SK-N-SH (cell line): ENCODE measurements around the gene GEN1. TPM values are rescaled to one million over a fixed set of nuclear protein-coding genes. Genes with fewer than 3 reads are reported as not detected.
A peak's percentile ranks its signal among the peaks of the same experiment; 100 is the strongest.

Experiments used
- CTCF ChIA-PET: fragments of 300-600, 350-600 bp; formaldehyde crosslinking; extraction: SDS; loops from one replicate; lab custom pipeline; 2021; lab: Yijun Ruan, JAX
- POLR2A ChIA-PET: fragments of 350-600 bp; sonication (Branson Sonifier 250); formaldehyde crosslinking; extraction: SDS; loops from one replicate; lab custom pipeline; 2020; ENCODE audit warnings: antibody characterized with exemption, inconsistent platforms; lab: Yijun Ruan, JAX
- DNase-seq: peaks from one replicate; pipeline ENCODE4 v3.0.0; 2012
- H2AFZ ChIP-seq: fragments of 200-600 bp; sonication (generic); 2 replicates; pipeline ENCODE4 v1.8.1; 2016; ENCODE audit warnings: antibody characterized with exemption, mild to moderate bottlenecking, low read depth
- H3F3A ChIP-seq: fragments of 200-600 bp; sonication (generic); replicated peaks from 2 replicates; pipeline ENCODE3; 2016; ENCODE audit warnings: antibody characterized with exemption, mild to moderate bottlenecking; ENCODE audit not compliant: insufficient read depth
- H3K27ac ChIP-seq, 2 experiments: fragments of 200-500 bp in 1 of 2; fragments of 200-600 bp in 1 of 2; sonication (Bioruptor generic) in 1 of 2; sonication (generic), shearing (Covaris generic) in 1 of 2; 2 replicates each; pipeline versions ENCODE4 v1.5.1 to v1.6.1; 2014 to 2016; ENCODE audit warnings: low read depth in 2 of 2, inconsistent platforms in 1 of 2, low read length in 1 of 2, mild to moderate bottlenecking in 1 of 2, mixed read lengths in 1 of 2
- H3K27me3 ChIP-seq: fragments of 200-600 bp; sonication (generic), shearing (Covaris generic); 2 replicates; pipeline ENCODE4 v1.6.1; 2016; ENCODE audit warnings: mixed run types; ENCODE audit not compliant: insufficient read depth
- H3K36me3 ChIP-seq, 2 experiments: fragments of 200-500 bp in 1 of 2; fragments of 200-600 bp in 1 of 2; sonication (Bioruptor generic) in 1 of 2; sonication (generic) in 1 of 2; replicated peaks in 1 of 2; 2 replicates each; pipeline versions ENCODE3 to v1.5.1; 2014 to 2016; ENCODE audit warnings: low read length in 1 of 2, mild to moderate bottlenecking in 1 of 2; ENCODE audit not compliant: insufficient read depth in 2 of 2, control insufficient read depth in 1 of 2
- H3K4me1 ChIP-seq, 2 experiments: fragments of 200-500 bp in 1 of 2; fragments of 200-600 bp in 1 of 2; sonication (Bioruptor generic) in 1 of 2; sonication (generic), shearing (Covaris generic) in 1 of 2; 2 replicates each; pipeline versions ENCODE4 v1.5.1 to v1.6.1; 2014 to 2016; ENCODE audit warnings: low read depth in 1 of 2, low read length in 1 of 2, mixed run types in 1 of 2; ENCODE audit not compliant: insufficient read depth in 2 of 2, control insufficient read depth in 1 of 2
- H3K4me2 ChIP-seq: fragments of 200-600 bp; sonication (generic), shearing (Covaris generic); 2 replicates; pipeline ENCODE4 v1.6.1; 2017; ENCODE audit warnings: mixed run types
- H3K4me3 ChIP-seq, 2 experiments: fragments of 200-500 bp in 1 of 2; fragments of 200-600 bp in 1 of 2; sonication (Bioruptor generic) in 1 of 2; sonication (generic), shearing (Covaris generic) in 1 of 2; 2 replicates each; pipeline versions ENCODE4 v1.5.1 to v1.8.1; 2014 to 2016; ENCODE audit warnings: low read depth in 2 of 2, inconsistent platforms in 1 of 2, low read length in 1 of 2, mild to moderate bottlenecking in 1 of 2, mixed read lengths in 1 of 2, moderate library complexity in 1 of 2
- H3K79me2 ChIP-seq: fragments of 200-600 bp; sonication (generic); 2 replicates; pipeline ENCODE4 v1.8.1; 2017; ENCODE audit warnings: mild to moderate bottlenecking; ENCODE audit not compliant: insufficient read depth
- H3K9ac ChIP-seq: fragments of 200-600 bp; sonication (generic); 2 replicates; pipeline ENCODE4 v1.6.1; 2017; ENCODE audit warnings: mixed run types
- H3K9me2 ChIP-seq: fragments of 200-600 bp; sonication (generic); 2 replicates; pipeline ENCODE4 v1.6.1; 2017; ENCODE audit warnings: mixed run types
- H3K9me3 ChIP-seq: fragments of 200-600 bp; sonication (generic); 2 replicates; pipeline ENCODE4 v1.6.1; 2017; ENCODE audit warnings: mixed run types, mild to moderate bottlenecking, moderate library complexity
- H4K20me1 ChIP-seq: fragments of 200-600 bp; sonication (generic); 2 replicates; pipeline ENCODE4 v1.6.1; 2017; ENCODE audit warnings: mild to moderate bottlenecking, mixed run types; ENCODE audit not compliant: insufficient read depth
- CTCF ChIP-seq: fragments of 200-600 bp; sonication (generic); IDR thresholded peaks from 2 replicates; pipeline ENCODE4 v1.6.1; 2017; ENCODE audit warnings: antibody characterized with exemption, mild to moderate bottlenecking, moderate library complexity
- ELF1 ChIP-seq: IDR thresholded peaks from 2 replicates; pipeline ENCODE4 v1.4.0; 2012
- FOXJ3 ChIP-seq: sonication (generic); formaldehyde crosslinking; IDR thresholded peaks from 2 replicates; pipeline ENCODE4 v1.5.1; 2020; ENCODE audit warnings: mild to moderate bottlenecking, missing genetic modification reagents
- FOXM1 ChIP-seq: IDR thresholded peaks from 2 replicates; pipeline ENCODE4 v1.4.0; 2012; ENCODE audit warnings: low read depth, mild to moderate bottlenecking
- POLR2AphosphoS5 ChIP-seq: IDR thresholded peaks from 2 replicates; pipeline ENCODE4 v1.6.1; 2012; ENCODE audit warnings: low read depth, low read length
- RAD21 ChIP-seq: IDR thresholded peaks from 2 replicates; pipeline ENCODE4 v1.6.1; 2012; ENCODE audit warnings: mild to moderate bottlenecking, low read length
- RXRA ChIP-seq: IDR thresholded peaks from 2 replicates; pipeline ENCODE4 v1.4.0; 2012; ENCODE audit warnings: low read depth, mild to moderate bottlenecking, borderline replicate concordance
- SMC3 ChIP-seq: IDR thresholded peaks from 2 replicates; pipeline ENCODE4 v1.6.1; 2012; ENCODE audit warnings: low read depth, low read length, improper control_type of control experiment
- TAF1 ChIP-seq: IDR thresholded peaks from 2 replicates; pipeline ENCODE4 v1.6.1; 2012; ENCODE audit warnings: low read depth, mild to moderate bottlenecking, low read length, moderate library complexity, borderline replicate concordance
- TEAD4 ChIP-seq: IDR thresholded peaks from 2 replicates; pipeline ENCODE4 v1.4.0; 2012; ENCODE audit warnings: mild to moderate bottlenecking, borderline replicate concordance; ENCODE audit not compliant: insufficient read depth
- YY1 ChIP-seq: IDR thresholded peaks from 2 replicates; pipeline ENCODE4 v1.4.0; 2012; ENCODE audit warnings: low read depth, mild to moderate bottlenecking
- ZBTB33 ChIP-seq: IDR thresholded peaks from 2 replicates; pipeline ENCODE4 v1.4.0; 2012; ENCODE audit warnings: low read depth, borderline replicate concordance
- WGBS: methylation state at CpG from one replicate; pipeline ENCODE4 v1.1.6; 2017; ENCODE audit warnings: low lambda C conversion rate; 5-methylcytosine and 5-hydroxymethylcytosine counted together
- polyA plus RNA-seq, 3 experiments: library from polyadenylated mRNA; depleted of rRNA; stranded (reverse); fragments of >200 nt; gene quantifications; 2 replicates each; pipeline ENCODE4 v1.2.3, GENCODE V29; 2012
- TF ChIP-seq, protein P1 (sequence below): IDR thresholded peaks from 2 replicates; pipeline ENCODE4 v1.6.1; 2012; ENCODE audit warnings: mild to moderate bottlenecking, low read depth, low read length, moderate library complexity
- TF ChIP-seq, protein P2 (sequence below): fragments of 150-350 bp; IDR thresholded peaks from 2 replicates; pipeline ENCODE4 v1.6.1; 2017; ENCODE audit warnings: antibody characterized with exemption, low read length, low read depth, borderline replicate concordance

The GEN1 gene
- polyA plus RNA-seq, 1 of the 3 experiments (the other 2 are of a cell fraction), result 5.3 TPM

DNA sequence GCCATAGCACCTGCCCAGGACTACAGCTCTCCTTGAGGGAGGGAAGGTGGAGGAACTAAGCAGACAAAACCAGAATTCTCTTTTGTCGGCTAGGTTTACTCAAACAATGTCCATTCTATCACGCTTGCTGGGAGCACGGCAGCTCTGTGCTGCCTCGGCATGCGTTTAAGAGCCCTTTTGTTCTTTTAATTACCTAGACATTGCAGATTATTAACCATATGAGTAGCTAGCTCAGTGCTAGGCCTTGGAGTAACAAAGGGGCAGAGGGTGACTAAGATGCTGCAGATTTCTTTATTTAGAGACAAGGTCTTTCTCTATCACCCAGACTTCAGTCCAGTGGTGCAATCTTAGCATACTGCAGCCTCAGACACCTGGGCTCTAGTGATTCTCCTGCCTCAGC, 73.4 kb downstream of the GEN1 start (continued):
- TF ChIP-seq TEAD4, result no peak

DNA sequence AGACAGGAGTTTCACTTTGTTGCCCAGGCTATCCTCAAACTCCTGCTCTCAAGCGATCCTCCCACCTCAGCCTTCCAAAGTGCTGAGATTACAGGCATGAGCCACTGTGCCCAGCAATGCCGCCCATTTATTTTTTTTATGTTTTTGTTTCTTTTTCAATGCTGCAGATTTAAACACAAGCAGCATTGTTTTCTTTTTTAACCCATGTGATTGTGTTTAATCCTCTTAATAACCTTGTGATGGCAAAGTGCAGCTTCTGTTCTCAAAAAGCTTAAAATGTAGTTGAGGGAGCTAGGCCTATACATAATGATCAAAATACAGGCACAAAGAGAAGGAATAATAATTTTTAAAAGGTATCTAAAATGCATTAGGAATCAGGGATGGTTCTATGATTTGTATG, 73.8 kb downstream of the GEN1 start:
- no peak overlapping the region for H3K4me2 ChIP-seq
- H3K9ac ChIP-seq, result no peak overlapping the region

DNA sequence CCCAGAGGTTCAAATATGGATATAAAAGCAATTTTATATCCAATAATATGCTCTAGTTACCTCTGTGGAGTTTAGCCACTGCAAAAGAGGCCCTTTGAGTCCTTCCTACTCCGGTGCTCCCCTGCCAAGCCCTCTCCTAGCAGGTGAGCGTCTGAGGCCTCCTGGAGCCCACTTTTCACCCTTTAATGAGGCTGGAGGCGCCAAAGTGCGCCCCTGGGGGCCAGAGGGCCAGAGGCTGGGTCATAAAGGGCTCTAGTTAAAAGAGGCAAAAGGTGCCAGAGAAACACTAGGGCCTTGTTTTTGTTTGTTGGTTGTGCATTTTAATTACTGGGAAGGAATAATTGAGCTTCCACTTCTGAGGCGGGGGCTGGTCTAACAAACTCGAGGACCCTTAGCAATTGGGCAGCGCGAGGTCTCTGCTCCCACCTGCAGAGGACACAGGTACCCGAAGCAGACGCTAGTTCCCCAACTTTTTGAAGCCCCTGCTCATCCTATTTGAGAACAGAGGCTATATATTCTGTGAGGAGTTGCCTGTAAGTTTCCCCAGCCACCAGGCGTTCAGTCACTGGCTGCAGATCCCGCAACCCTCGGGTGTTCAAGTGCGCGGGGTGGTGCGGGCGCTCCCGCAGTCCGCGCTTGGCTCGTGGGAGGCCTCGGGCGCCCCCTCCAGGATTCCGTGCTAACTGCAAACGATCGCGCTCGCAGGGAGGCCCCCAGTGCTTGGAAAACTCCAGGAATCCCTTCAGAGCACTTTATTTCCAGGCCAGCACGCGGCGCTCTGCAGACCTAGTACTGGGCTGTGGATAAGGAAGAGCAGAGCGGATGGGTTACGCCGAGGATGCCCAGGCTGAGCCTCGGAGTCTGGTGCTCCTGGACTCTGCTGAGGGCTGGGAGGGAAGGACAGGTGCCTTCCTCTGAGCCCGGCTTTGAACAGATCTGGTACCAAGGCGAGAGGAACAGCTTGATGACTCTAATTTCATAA, 76.4 kb downstream of the GEN1 start:
- H2AFZ ChIP-seq, result peak overlapping the region; percentile 60; the same call in 1 of the 2 replicates
- no peak overlapping the region for H3K27ac ChIP-seq
- ChIA-PET POLR2A (interaction anchor here (1.0 kb wide), 1 partner anchor 77 kb away, joined by 3 read pairs; the partner anchor contains the start of genes GEN1 and SMC6), CTCF (interaction anchor here (0.6 to 7.1 kb wide), 42 partner anchors 8 to 1057 kb away, joined by 3 to 72 read pairs (median 4); partner anchors contain the start of genes GEN1 and MSGN1)
- WGBS, result 8% methylated on average over 37 of the region's 37 CpGs
- no peak overlapping the region for H3K9ac ChIP-seq
- peak overlapping the region; percentile 43 to 59 for H3K4me3 ChIP-seq
- H3K27me3 ChIP-seq, result peaks cover 11% of the 10 kb centered on the region; the same call in 1 of the 2 replicates
- H3K4me1 ChIP-seq, result peaks cover 0 to 10% of the 10 kb centered on the region in 2 experiments; a peak in 1 of 4 replicates
- H3K9me3 ChIP-seq, result no peaks in the 10 kb centered on the region
- H3F3A ChIP-seq, result no peaks in the 10 kb centered on the region
- H3K4me2 ChIP-seq, result peak overlapping the region; percentile 75
- no peaks in the 10 kb centered on the region for H4K20me1 ChIP-seq
- no peaks in the 10 kb centered on the region for H3K9me2 ChIP-seq
- H3K79me2 ChIP-seq, result no peaks in the 10 kb centered on the region
- no peaks in the 10 kb centered on the region for H3K36me3 ChIP-seq
- peak; percentile 92 for DNase-seq
- TF ChIP-seq ELF1, result no peak
- TF ChIP-seq, protein P1, sequence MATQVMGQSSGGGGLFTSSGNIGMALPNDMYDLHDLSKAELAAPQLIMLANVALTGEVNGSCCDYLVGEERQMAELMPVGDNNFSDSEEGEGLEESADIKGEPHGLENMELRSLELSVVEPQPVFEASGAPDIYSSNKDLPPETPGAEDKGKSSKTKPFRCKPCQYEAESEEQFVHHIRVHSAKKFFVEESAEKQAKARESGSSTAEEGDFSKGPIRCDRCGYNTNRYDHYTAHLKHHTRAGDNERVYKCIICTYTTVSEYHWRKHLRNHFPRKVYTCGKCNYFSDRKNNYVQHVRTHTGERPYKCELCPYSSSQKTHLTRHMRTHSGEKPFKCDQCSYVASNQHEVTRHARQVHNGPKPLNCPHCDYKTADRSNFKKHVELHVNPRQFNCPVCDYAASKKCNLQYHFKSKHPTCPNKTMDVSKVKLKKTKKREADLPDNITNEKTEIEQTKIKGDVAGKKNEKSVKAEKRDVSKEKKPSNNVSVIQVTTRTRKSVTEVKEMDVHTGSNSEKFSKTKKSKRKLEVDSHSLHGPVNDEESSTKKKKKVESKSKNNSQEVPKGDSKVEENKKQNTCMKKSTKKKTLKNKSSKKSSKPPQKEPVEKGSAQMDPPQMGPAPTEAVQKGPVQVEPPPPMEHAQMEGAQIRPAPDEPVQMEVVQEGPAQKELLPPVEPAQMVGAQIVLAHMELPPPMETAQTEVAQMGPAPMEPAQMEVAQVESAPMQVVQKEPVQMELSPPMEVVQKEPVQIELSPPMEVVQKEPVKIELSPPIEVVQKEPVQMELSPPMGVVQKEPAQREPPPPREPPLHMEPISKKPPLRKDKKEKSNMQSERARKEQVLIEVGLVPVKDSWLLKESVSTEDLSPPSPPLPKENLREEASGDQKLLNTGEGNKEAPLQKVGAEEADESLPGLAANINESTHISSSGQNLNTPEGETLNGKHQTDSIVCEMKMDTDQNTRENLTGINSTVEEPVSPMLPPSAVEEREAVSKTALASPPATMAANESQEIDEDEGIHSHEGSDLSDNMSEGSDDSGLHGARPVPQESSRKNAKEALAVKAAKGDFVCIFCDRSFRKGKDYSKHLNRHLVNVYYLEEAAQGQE, result no peak
- no peak for TF ChIP-seq POLR2AphosphoS5
- no peak for TF ChIP-seq FOXM1
- TF ChIP-seq, protein P2, sequence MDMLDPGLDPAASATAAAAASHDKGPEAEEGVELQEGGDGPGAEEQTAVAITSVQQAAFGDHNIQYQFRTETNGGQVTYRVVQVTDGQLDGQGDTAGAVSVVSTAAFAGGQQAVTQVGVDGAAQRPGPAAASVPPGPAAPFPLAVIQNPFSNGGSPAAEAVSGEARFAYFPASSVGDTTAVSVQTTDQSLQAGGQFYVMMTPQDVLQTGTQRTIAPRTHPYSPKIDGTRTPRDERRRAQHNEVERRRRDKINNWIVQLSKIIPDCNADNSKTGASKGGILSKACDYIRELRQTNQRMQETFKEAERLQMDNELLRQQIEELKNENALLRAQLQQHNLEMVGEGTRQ, result no peak
- peak; percentile 94 for TF ChIP-seq CTCF

More for the DNA sequence above, 73.8 kb downstream of the GEN1 start:
- H3K4me3 ChIP-seq, result no peak overlapping the region
- H2AFZ ChIP-seq, result no peak overlapping the region
- H3K9me2 ChIP-seq, result no peaks in the 10 kb centered on the region
- TF ChIP-seq RXRA (no peak), YY1 (no peak), SMC3 (no peak), FOXJ3 (CRISPR knock-in tag) (no peak), ZBTB33 (no peak), RAD21 (no peak), TAF1 (no peak)
- TF ChIP-seq, all 33 proteins: peak for 0
- Histone ChIP-seq H3K36me3 (no peaks in the 10 kb centered on the region), H3F3A (no peaks in the 10 kb centered on the region), H3K27ac (no peak overlapping the region), H3K4me1 (peaks cover 0 to 11% of the 10 kb centered on the region in 2 experiments; a peak in 1 of 4 replicates), H3K27me3 (peaks cover 11% of the 10 kb centered on the region; the same call in 1 of the 2 replicates), H3K79me2 (no peaks in the 10 kb centered on the region), H4K20me1 (no peaks in the 10 kb centered on the region), H3K9me3 (no peaks in the 10 kb centered on the region)
- CTCF ChIA-PET, result interaction anchor here (0.7 to 7.1 kb wide), 5 partner anchors 11 to 109 kb away, joined by 3 to 72 read pairs (median 3); no protein-coding TSS in a partner anchor
- DNase-seq, result no peak
- 82% methylated on average over 2 of the region's 2 CpGs for WGBS
- POLR2A ChIA-PET, result no interaction called here
